ENCODE measurements around the gene UACA.

GRCh38 chr15:70604666-70605315 is 158.6 kb downstream of the UACA start:
- TF ChIP-seq CTCF (IDR thresholded peaks at IDR 0.05; ENCODE audit: insufficient read depth, low read length), result no peak
- TF ChIP-seq POLR2AphosphoS5 (IDR thresholded peaks at IDR 0.05; ENCODE audit: low read depth), result no peak
- TF ChIP-seq REST (IDR thresholded peaks at IDR 0.05; ENCODE audit: insufficient replicate concordance, low read depth), result no peak
